Lung (tissue), 12 donors: ENCODE measurements around the gene TTC7B. TPM values are rescaled to one million over a fixed set of nuclear protein-coding genes. Genes with fewer than 3 reads are reported as not detected.

ENCODE experiments used
- ATAC-seq: fragments of 200-7000 bp; cut with Tn5 transposase; one replicate; pipeline ENCODE4 v1.9.1; 2020; ENCODE audit warnings: moderate number of reproducible peaks; ENCODE audit not compliant: insufficient read depth, low FRiP score
- DNase-seq, 3 donors: peaks; one replicate each; pipeline ENCODE4 v3.0.0-alpha.2; 2013 to 2017
- H3K27ac ChIP-seq, 2 donors: one replicate each; pipeline ENCODE4 v1.5.1; 2013; ENCODE audit warnings: mild to moderate bottlenecking in 2 of 2, moderate library complexity in 2 of 2, control low read depth in 1 of 2, inconsistent platforms in 1 of 2, low read depth in 1 of 2, low read length in 1 of 2
- H3K27me3 ChIP-seq, 3 donors: one replicate each; pipeline ENCODE4 v1.5.1; 2013; ENCODE audit warnings: low read length in 2 of 3; ENCODE audit not compliant: control insufficient read depth in 3 of 3, insufficient read depth in 3 of 3
- H3K36me3 ChIP-seq, 4 donors: one replicate each; pipeline ENCODE4 v1.5.1; 2013; ENCODE audit warnings: low read length in 4 of 4, mild to moderate bottlenecking in 1 of 4, moderate library complexity in 1 of 4; ENCODE audit not compliant: control insufficient read depth in 4 of 4, insufficient read depth in 4 of 4
- H3K4me1 ChIP-seq, 5 donors: one replicate each; pipeline ENCODE4 v1.5.1; 2013; ENCODE audit warnings: low read length in 5 of 5, mild to moderate bottlenecking in 2 of 5, moderate library complexity in 1 of 5; ENCODE audit not compliant: control insufficient read depth in 5 of 5, insufficient read depth in 5 of 5
- H3K4me3 ChIP-seq: one replicate; pipeline ENCODE4 v1.5.1; 2013; ENCODE audit warnings: mild to moderate bottlenecking, control low read depth, moderate library complexity
- H3K9ac ChIP-seq, 2 donors: one replicate each; pipeline ENCODE4 v1.5.1; 2013; ENCODE audit warnings: low read length in 2 of 2, control low read depth in 1 of 2; ENCODE audit not compliant: insufficient read depth in 1 of 2
- H3K9me3 ChIP-seq, 4 donors: one replicate each; pipeline ENCODE4 v1.5.1; 2013; ENCODE audit warnings: low read length in 3 of 4, mild to moderate bottlenecking in 1 of 4, moderate library complexity in 1 of 4; ENCODE audit not compliant: control insufficient read depth in 4 of 4, insufficient read depth in 3 of 4
- CTCF ChIP-seq: IDR thresholded peaks from 2 replicates; pipeline ENCODE4 v1.5.1; 2012; ENCODE audit warnings: mild to moderate bottlenecking; ENCODE audit errors: control extremely low read depth, extremely low read depth
- WGBS, 2 donors: extraction: QIAGEN DNeasy Blood & Tissue Kit; methylation state at CpG; one replicate each; pipeline ENCODE4 v1.1.7; 2013; 5-methylcytosine and 5-hydroxymethylcytosine counted together
- polyA plus RNA-seq, 2 donors: library from polyadenylated mRNA; stranded (reverse); fragments of 200-250 nt; gene quantifications; one replicate each; pipeline ENCODE4 v1.2.1, GENCODE V29; 2013
- total RNA-seq, 2 donors: library from RNA; depleted of rRNA in 1 of 2; stranded (reverse); fragments of >200 nt in 1 of 2; gene quantifications; one replicate each; pipeline ENCODE4 v1.2.1, GENCODE V29; 2014 to 2021
- donor health status: control.
- donor health status: control.
- donor health status: Bipolar disorder and iron deficiency.
- donor health status: healthy.
- donor health status: DM: yes; HTN: yes; CAD: no.

Gene TTC7B
- total and polyA plus RNA-seq, 4 donors: 11.0 to 39.6 (median 23.0) TPM

GRCh38 chr14:90820958-90821357, 4.7 kb upstream of the TTC7B start:
- Histone ChIP-seq H3K9ac (no peak overlapping the region), H3K36me3 (no peaks in the 10 kb centered on the region), H3K27me3 (no peaks in the 10 kb centered on the region), H3K4me3 (no peak overlapping the region), H3K27ac (no peak overlapping the region), H3K9me3 (peaks cover 0 to 5% (median 0%) of the 10 kb centered on the region in 4 donors), H3K4me1 (peaks cover 0 to 2% (median 0%) of the 10 kb centered on the region in 5 donors)
- ATAC-seq (no peak), DNase-seq (no peak)
- WGBS, 2 donors: 36 to 53% methylated on average over 11 of the region's 11 CpGs
- TF ChIP-seq CTCF: no peak

- H3K4me1 ChIP-seq: peaks cover 0 to 7% (median 2%) of the 10 kb centered on the region in 5 donors
- no peaks in the 10 kb centered on the region for H3K36me3 ChIP-seq
- WGBS, 2 donors: 81 to 92% methylated on average over 5 of the region's 5 CpGs
- H3K27ac ChIP-seq: no peak overlapping the region
- DNase-seq (peak; percentile 28 to 68 (median 42)), ATAC-seq (no peak)
- H3K9ac ChIP-seq: no peak overlapping the region
- H3K27me3 ChIP-seq: no peaks in the 10 kb centered on the region
- H3K4me3 ChIP-seq: no peak overlapping the region
- TF ChIP-seq CTCF: no peak
- H3K9me3 ChIP-seq: peaks cover 0 to 5% (median 0%) of the 10 kb centered on the region in 4 donors
Measured at GRCh38 chr14:90819734-90820393, 3.6 kb upstream of the TTC7B start.

GRCh38 chr14:90818715-90819114, 2.5 kb upstream of the TTC7B start:
- peaks cover 0 to 5% (median 0%) of the 10 kb centered on the region in 4 donors for H3K9me3 ChIP-seq
- no peak overlapping the region for H3K4me3 ChIP-seq
- no peaks in the 10 kb centered on the region for H3K36me3 ChIP-seq
- 64 to 76% methylated on average over 3 of the region's 3 CpGs for WGBS, 2 donors
- no peaks in the 10 kb centered on the region for H3K27me3 ChIP-seq
- no peak overlapping the region for H3K9ac ChIP-seq
- DNase-seq (no peak), ATAC-seq (no peak)
- no peak for TF ChIP-seq CTCF
- H3K4me1 ChIP-seq: peaks cover 0 to 13% (median 4%) of the 10 kb centered on the region in 5 donors
- no peak overlapping the region for H3K27ac ChIP-seq
